Upper lobe of left lung (tissue), 4 donors: ENCODE results near the gene CDKN2AIP.

ENCODE experiments used
- CTCF ChIP-seq, 6 experiments: fragments of 450-650 bp in 4 of 6; fragments of 200-600 bp in 2 of 6; sonication (generic) in 2 of 6; IDR thresholded peaks; one replicate each; pipeline ENCODE4 v1.5.1; 2016 to 2019; ENCODE audit warnings: antibody characterized with exemption in 6 of 6
- POLR2A ChIP-seq, 4 donors: fragments of 450-650 bp; IDR thresholded peaks; one replicate each; pipeline ENCODE4 v1.5.1; 2016 to 2017; ENCODE audit warnings: antibody characterized with exemption in 4 of 4, mild to moderate bottlenecking in 2 of 4

- TF ChIP-seq CTCF (IDR thresholded peaks at IDR 0.05), result no peak
- TF ChIP-seq POLR2A (IDR thresholded peaks at IDR 0.05), result no peak
Observed at GRCh38 chr4:183400035-183400434, 44.4 kb upstream of the CDKN2AIP start.
